C4-2B (cell line): ENCODE data around the gene MPP2.

Experiments used
- H3K27ac ChIP-seq: fragments of 450-650 bp; 2 replicates; pipeline ENCODE4 v1.5.1; 2017
- CTCF ChIP-seq: fragments of 450-650 bp; conservative IDR thresholded peaks from 2 replicates; pipeline ENCODE4 v1.5.1; 2017; ENCODE audit warnings: mild to moderate bottlenecking
- ZFX ChIP-seq: fragments of 450-650 bp; IDR thresholded peaks from 2 replicates; pipeline ENCODE4 v1.6.1; 2017

MPP2 gene

GRCh38 chr17:43848601-43849000 is 58.7 kb downstream of the MPP2 start:
- H3K27ac ChIP-seq, result no peak overlapping the region
- TF ChIP-seq CTCF, result no peak
- TF ChIP-seq ZFX, result no peak

- no peak within 1 kb of the TSS for H3K27ac ChIP-seq
- TF ChIP-seq CTCF, result no peak
- no peak for TF ChIP-seq ZFX
Measured at GRCh38 chr17:43846963-43847371, 60.4 kb downstream of the MPP2 start, which contains the start of gene CD300LG. Gene CD300LG, plus strand, starts transcription at chr17:43847176. Its CDS starts 41 bp downstream, at chr17:43847217.

GRCh38 chr17:43846221-43846712 is 61.1 kb downstream of the MPP2 start:
- no peak overlapping the region for H3K27ac ChIP-seq
- TF ChIP-seq CTCF, result peak; percentile 100
- no peak for TF ChIP-seq ZFX

GRCh38 chr17:43845766-43846165 is 61.6 kb downstream of the MPP2 start:
- no peak for TF ChIP-seq ZFX
- no peak for TF ChIP-seq CTCF
- no peak overlapping the region for H3K27ac ChIP-seq

- H3K27ac ChIP-seq, result no peak overlapping the region
- TF ChIP-seq CTCF, result no peak
- TF ChIP-seq ZFX, result no peak
Measured at GRCh38 chr17:43844241-43844640, 63.1 kb downstream of the MPP2 start.

GRCh38 chr17:43842975-43843325 is 64.4 kb downstream of the MPP2 start:
- TF ChIP-seq ZFX (no peak), CTCF (no peak)
- H3K27ac ChIP-seq, result no peak overlapping the region; the same call in 1 of the 2 replicates

- H3K27ac ChIP-seq, result peak overlapping the region; percentile 24; the same call in 1 of the 2 replicates
Measured at GRCh38 chr17:43842091-43842974, 65.0 kb downstream of the MPP2 start.
